MCF 10A (cell line): ENCODE data around the gene PREP. TPM values are rescaled to one million over a fixed set of nuclear protein-coding genes. Genes with fewer than 3 reads are reported as not detected.

ENCODE experiments used
- BruUV-seq: library from RNA; stranded (reverse); fragments of 400-500 nt; replicated peaks from 2 replicates; lab custom pipeline; 2021; lab: Mats Ljungman, UMichigan
- CTCF ChIA-PET: fragments of 300-600 bp; sonication (Branson Sonifier 250); formaldehyde crosslinking; extraction: SDS; loops from one replicate; lab custom pipeline; 2021; ENCODE audit warnings: antibody characterized with exemption, inconsistent platforms; lab: Yijun Ruan, JAX
- POLR2A ChIA-PET: fragments of 300-600, 350-650 bp; sonication (Branson Sonifier 250); formaldehyde crosslinking; extraction: SDS; loops from one replicate; lab custom pipeline; 2020; ENCODE audit warnings: antibody characterized with exemption, inconsistent platforms; lab: Yijun Ruan, JAX
- DNase-seq: peaks from one replicate; pipeline ENCODE4 v3.0.0-alpha.2; 2018; ENCODE audit not compliant: unreplicated experiment
- H3K27ac Mint-ChIP-seq: one replicate; pipeline ENCODE4 v1.8.0; 2022; ENCODE audit warnings: mild to moderate bottlenecking, low read depth, mixed read lengths; ENCODE audit not compliant: unreplicated experiment
- H3K27me3 Mint-ChIP-seq: one replicate; pipeline ENCODE4 v1.8.0; 2022; ENCODE audit warnings: mixed read lengths; ENCODE audit not compliant: insufficient read depth, unreplicated experiment
- H3K36me3 Mint-ChIP-seq: one replicate; pipeline ENCODE4 v1.8.0; 2022; ENCODE audit warnings: mild to moderate bottlenecking, moderate library complexity, mixed read lengths; ENCODE audit not compliant: insufficient read depth, unreplicated experiment
- H3K4me1 Mint-ChIP-seq: one replicate; pipeline ENCODE4 v1.8.0; 2022; ENCODE audit warnings: mixed read lengths; ENCODE audit not compliant: insufficient read depth, unreplicated experiment
- H3K4me3 Mint-ChIP-seq: one replicate; pipeline ENCODE4 v1.8.0; 2022; ENCODE audit warnings: mild to moderate bottlenecking, moderate library complexity, mixed read lengths; ENCODE audit not compliant: unreplicated experiment
- H3K9me3 Mint-ChIP-seq: one replicate; pipeline ENCODE4 v1.8.0; 2022; ENCODE audit warnings: mixed read lengths; ENCODE audit not compliant: unreplicated experiment
- intact Hi-C: fragments of 100-400 bp; cut with micrococcal nuclease; formaldehyde crosslinking; loops from 2 replicates; pipeline ENCODE4 v1.14.1; 2022
- total RNA-seq: library from RNA; stranded (reverse); gene quantifications from 2 replicates; pipeline ENCODE4 v1.2.3, GENCODE V29; 2022
- TF ChIP-seq, protein P1 (sequence below): fragments of 200-600 bp; IDR thresholded peaks from one replicate; pipeline ENCODE4 v1.8.0; 2022; ENCODE audit warnings: antibody characterized with exemption, mild to moderate bottlenecking; ENCODE audit not compliant: unreplicated experiment

PREP gene
- total RNA-seq, 1 experiment from 2014 or later: 67.6 TPM

DNA sequence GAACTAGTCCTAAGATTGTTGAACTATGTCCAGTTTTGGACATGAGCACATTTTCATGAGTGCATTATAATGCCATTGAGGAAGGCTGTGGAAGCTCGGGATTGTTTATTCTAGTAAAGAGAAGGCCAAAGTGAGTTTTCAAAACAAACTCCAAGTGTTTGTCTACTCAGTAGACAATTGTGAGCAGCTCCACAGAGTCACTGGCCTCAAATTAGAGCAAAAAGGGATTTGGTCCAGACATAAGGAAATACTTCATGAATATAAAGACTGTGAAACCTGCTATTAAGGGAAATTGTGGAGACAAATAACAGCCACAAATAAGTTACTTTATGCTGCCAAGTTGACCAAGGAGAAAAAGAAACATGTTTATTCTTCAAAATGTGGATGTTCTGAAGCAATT lies 42.6 kb upstream of the PREP start:
- Mint-ChIP-seq H3K27ac (no peak overlapping the region), H3K27me3 (no peaks in the 10 kb centered on the region), H3K4me3 (no peak overlapping the region), H3K36me3 (no peaks in the 10 kb centered on the region), H3K9me3 (no peaks in the 10 kb centered on the region), H3K4me1 (no peaks in the 10 kb centered on the region)
- intact Hi-C loops: no loop called here
- no TSS peak for BruUV-seq
- CTCF ChIA-PET: interaction anchor here (0.7 to 1.5 kb wide), 2 partner anchors 14 to 38 kb away, joined by 4 to 10 read pairs; no protein-coding TSS in a partner anchor
- DNase-seq: no peak
- POLR2A ChIA-PET: interaction anchor here (0.8 kb wide), 2 partner anchors 10 to 43 kb away, joined by 3 read pairs; partner anchors contain the start of gene PREP
- TF ChIP-seq, protein P1, sequence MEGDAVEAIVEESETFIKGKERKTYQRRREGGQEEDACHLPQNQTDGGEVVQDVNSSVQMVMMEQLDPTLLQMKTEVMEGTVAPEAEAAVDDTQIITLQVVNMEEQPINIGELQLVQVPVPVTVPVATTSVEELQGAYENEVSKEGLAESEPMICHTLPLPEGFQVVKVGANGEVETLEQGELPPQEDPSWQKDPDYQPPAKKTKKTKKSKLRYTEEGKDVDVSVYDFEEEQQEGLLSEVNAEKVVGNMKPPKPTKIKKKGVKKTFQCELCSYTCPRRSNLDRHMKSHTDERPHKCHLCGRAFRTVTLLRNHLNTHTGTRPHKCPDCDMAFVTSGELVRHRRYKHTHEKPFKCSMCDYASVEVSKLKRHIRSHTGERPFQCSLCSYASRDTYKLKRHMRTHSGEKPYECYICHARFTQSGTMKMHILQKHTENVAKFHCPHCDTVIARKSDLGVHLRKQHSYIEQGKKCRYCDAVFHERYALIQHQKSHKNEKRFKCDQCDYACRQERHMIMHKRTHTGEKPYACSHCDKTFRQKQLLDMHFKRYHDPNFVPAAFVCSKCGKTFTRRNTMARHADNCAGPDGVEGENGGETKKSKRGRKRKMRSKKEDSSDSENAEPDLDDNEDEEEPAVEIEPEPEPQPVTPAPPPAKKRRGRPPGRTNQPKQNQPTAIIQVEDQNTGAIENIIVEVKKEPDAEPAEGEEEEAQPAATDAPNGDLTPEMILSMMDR: no peak

DNA sequence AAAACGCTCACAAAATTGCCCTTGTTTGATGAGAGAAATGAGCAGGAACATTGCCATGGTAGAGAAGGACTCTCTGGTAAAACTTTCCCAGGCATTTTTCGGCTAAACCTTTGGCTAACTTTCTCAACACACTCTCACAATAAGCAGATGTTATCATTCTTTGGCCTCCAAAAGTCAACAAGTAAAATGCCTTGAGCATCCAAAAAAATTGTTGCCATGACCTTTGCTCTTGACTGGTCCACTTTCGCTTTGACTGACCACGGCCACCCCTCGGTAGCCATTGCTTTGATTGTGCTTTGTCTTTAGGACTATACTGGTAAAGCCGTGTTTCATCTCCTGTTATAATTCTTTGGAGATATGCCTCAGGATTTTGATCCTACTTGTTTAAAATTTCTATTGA lies 41.1 kb upstream of the PREP start:
- H3K4me1 Mint-ChIP-seq: no peaks in the 10 kb centered on the region

DNA sequence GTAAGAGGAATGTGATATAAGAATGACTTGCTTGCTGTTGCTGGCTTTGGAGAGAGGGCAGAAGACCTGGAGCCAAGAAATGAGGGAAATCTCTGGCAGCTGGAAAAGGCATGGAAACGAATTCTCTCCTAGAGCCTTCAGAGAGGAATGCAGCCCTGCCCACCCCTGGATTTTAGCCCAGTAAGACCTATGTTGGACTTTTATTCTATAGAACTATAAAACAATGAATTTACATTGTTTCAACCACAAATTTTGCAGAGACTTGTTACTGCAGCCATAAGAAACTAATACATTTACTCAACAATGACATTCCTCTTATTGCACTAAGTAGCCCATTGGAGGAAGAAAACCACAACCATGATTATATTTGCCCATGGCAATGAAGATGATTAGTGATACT lies 39.5 kb upstream of the PREP start:
- POLR2A ChIA-PET: interaction anchor here (0.6 kb wide), 1 partner anchor 16 kb away, joined by 3 read pairs; no protein-coding TSS in a partner anchor
- CTCF ChIA-PET: interaction anchor here (1.3 kb wide), 1 partner anchor 9 kb away, joined by 3 read pairs; no protein-coding TSS in a partner anchor
- Mint-ChIP-seq H3K9me3 (no peaks in the 10 kb centered on the region), H3K4me3 (no peak overlapping the region), H3K27ac (no peak overlapping the region), H3K36me3 (no peaks in the 10 kb centered on the region), H3K27me3 (no peaks in the 10 kb centered on the region), H3K4me1 (no peaks in the 10 kb centered on the region)
- intact Hi-C loops: no loop called here
- BruUV-seq: no TSS peak
- TF ChIP-seq, protein P1: no peak
- no peak for DNase-seq

More for the DNA sequence above, 41.1 kb upstream of the PREP start:
- no peak overlapping the region for H3K4me3 Mint-ChIP-seq
- H3K36me3 Mint-ChIP-seq: no peaks in the 10 kb centered on the region
- no TSS peak for BruUV-seq
- no peak for DNase-seq
- H3K27ac Mint-ChIP-seq: no peak overlapping the region
- ChIA-PET CTCF (interaction anchor here (1.5 kb wide), 1 partner anchor 13 kb away, joined by 10 read pairs; no protein-coding TSS in a partner anchor), POLR2A (no interaction called here)
- TF ChIP-seq, protein P1: no peak
- H3K9me3 Mint-ChIP-seq: no peaks in the 10 kb centered on the region
- intact Hi-C loops: no loop called here
- no peaks in the 10 kb centered on the region for H3K27me3 Mint-ChIP-seq

DNA sequence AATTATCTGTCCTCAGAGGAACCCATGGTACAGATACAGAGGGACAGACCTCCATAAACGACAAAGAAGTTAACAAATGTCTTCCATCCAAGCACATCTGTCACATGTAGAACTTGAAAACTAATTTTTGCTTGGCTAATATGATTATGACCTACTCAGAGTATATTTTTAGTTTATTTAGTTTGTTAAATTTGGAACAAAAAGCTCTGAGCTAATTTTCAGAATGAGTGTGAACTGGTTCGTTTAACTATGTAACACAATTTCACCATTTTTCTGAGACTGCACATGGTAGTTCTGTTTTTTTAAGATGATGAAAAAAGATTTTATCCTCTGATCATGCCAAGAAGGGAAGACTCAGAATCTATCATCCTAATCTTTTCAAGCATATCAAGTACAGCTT lies 34.4 kb upstream of the PREP start:
- Mint-ChIP-seq H3K27me3 (no peaks in the 10 kb centered on the region), H3K4me1 (no peaks in the 10 kb centered on the region), H3K9me3 (no peaks in the 10 kb centered on the region), H3K36me3 (no peaks in the 10 kb centered on the region), H3K4me3 (no peak overlapping the region), H3K27ac (no peak overlapping the region)
- no TSS peak for BruUV-seq
- no peak for DNase-seq
- TF ChIP-seq, protein P1: no peak
- POLR2A ChIA-PET: interaction anchor here (0.5 kb wide), 1 partner anchor 21 kb away, joined by 3 read pairs; no protein-coding TSS in a partner anchor
- CTCF ChIA-PET: interaction anchor here (0.6 to 0.7 kb wide), 2 partner anchors 21 to 154 kb away, joined by 3 read pairs; no protein-coding TSS in a partner anchor
- intact Hi-C loops: no loop called here
